DOHH2 (cell line): ENCODE measurements around the gene LRRC27.
"Not testable (repeated sequence)": the region's sequence is repeated elsewhere in the genome, so short reads cannot be mapped to it uniquely, and the experiment has no call there.

Source experiments
- H3F3A ChIP-seq: fragments of 200-600 bp; sonication (generic), shearing (Covaris generic); 2 replicates; pipeline ENCODE4 v1.6.0; 2016; ENCODE audit warnings: antibody characterized with exemption, mild to moderate bottlenecking; ENCODE audit not compliant: control insufficient read depth, insufficient read depth
- H3K27ac ChIP-seq: fragments of 200-600 bp; sonication (generic); 2 replicates; pipeline ENCODE4 v1.5.1; 2014; ENCODE audit warnings: low read depth, mild to moderate bottlenecking, low read length, moderate library complexity
- H3K27me3 ChIP-seq: fragments of 200-600 bp; sonication (generic); 2 replicates; pipeline ENCODE4 v1.6.1; 2014; ENCODE audit warnings: mild to moderate bottlenecking, low read length, mixed read lengths; ENCODE audit not compliant: control insufficient read depth
- H3K36me3 ChIP-seq: fragments of 200-600 bp; sonication (generic); 2 replicates; pipeline ENCODE4 v1.6.1; 2014; ENCODE audit warnings: mild to moderate bottlenecking, low read length, moderate library complexity, mixed read lengths; ENCODE audit not compliant: control insufficient read depth
- H3K4me1 ChIP-seq: fragments of 200-600 bp; sonication (generic); 2 replicates; pipeline ENCODE4 v1.6.1; 2014; ENCODE audit warnings: mild to moderate bottlenecking, low read length, mixed read lengths; ENCODE audit not compliant: control insufficient read depth
- H3K4me2 ChIP-seq: fragments of 200-600 bp; sonication (generic); 2 replicates; pipeline ENCODE4 v1.6.0; 2014; ENCODE audit warnings: mild to moderate bottlenecking, low read length, moderate library complexity
- H3K4me3 ChIP-seq: fragments of 200-600 bp; sonication (generic); 2 replicates; pipeline ENCODE4 v1.5.1; 2014; ENCODE audit warnings: mild to moderate bottlenecking, low read length, mixed read lengths
- H3K79me2 ChIP-seq: fragments of 200-600 bp; sonication (generic); 2 replicates; pipeline ENCODE4 v1.6.1; 2014; ENCODE audit warnings: mild to moderate bottlenecking, low read length, mixed read lengths; ENCODE audit not compliant: control insufficient read depth
- H3K9me2 ChIP-seq: fragments of 200-600 bp; sonication (generic); replicated peaks from 2 replicates; pipeline ENCODE4 v1.6.1; 2014; ENCODE audit warnings: mild to moderate bottlenecking, low read length, mixed read lengths; ENCODE audit not compliant: control insufficient read depth
- H3K9me3 ChIP-seq: fragments of 200-600 bp; sonication (generic); 2 replicates; pipeline ENCODE4 v1.6.1; 2014; ENCODE audit warnings: antibody characterized with exemption, low read length, mixed read lengths; ENCODE audit not compliant: control insufficient read depth, insufficient read depth
- H4K20me1 ChIP-seq: fragments of 200-600 bp; sonication (generic); 2 replicates; pipeline ENCODE4 v1.6.0; 2014; ENCODE audit warnings: low read depth, mild to moderate bottlenecking, antibody characterized with exemption, low read length, moderate library complexity; ENCODE audit not compliant: control insufficient read depth, insufficient read depth
- EZH2phosphoT487 ChIP-seq: fragments of 200-600 bp; sonication (generic); IDR thresholded peaks from 2 replicates; pipeline ENCODE4 v1.6.1; 2017; ENCODE audit warnings: borderline replicate concordance, mild to moderate bottlenecking, antibody characterized with exemption, low read length, moderate library complexity, mixed read lengths
- TF ChIP-seq, protein P1 (sequence below): fragments of 200-600 bp; sonication (generic); IDR thresholded peaks from one replicate; pipeline ENCODE4 v1.5.1; 2014; ENCODE audit warnings: antibody characterized with exemption, mild to moderate bottlenecking, low read depth, low read length; ENCODE audit not compliant: poor library complexity, severe bottlenecking

LRRC27 gene

DNA sequence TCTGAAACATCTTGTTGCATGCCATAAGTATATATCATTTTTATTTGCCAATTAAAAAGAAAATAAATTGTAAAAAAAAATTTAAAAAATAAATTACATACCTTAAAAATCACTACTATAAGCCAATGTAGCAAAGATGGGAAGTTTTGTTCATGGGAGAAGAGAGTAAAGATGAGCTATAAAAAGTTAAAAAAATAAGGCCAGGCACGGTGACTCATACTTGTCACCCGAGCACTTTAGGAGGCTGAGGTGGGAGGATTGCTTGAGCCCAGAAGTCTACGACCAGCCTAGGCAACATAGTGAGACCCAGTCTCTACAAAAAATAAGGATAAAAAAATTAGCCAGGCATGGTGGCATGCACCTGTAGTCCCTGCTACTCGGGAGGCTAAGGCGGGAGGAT is 15.9 kb upstream of the LRRC27 start:
- H3F3A ChIP-seq, result no peaks in the 10 kb centered on the region
- no peaks in the 10 kb centered on the region for H4K20me1 ChIP-seq
- no peaks in the 10 kb centered on the region for H3K9me2 ChIP-seq
- H3K27me3 ChIP-seq, result no peaks in the 10 kb centered on the region
- no peak overlapping the region for H3K27ac ChIP-seq
- H3K79me2 ChIP-seq, result no peaks in the 10 kb centered on the region
- TF ChIP-seq EZH2phosphoT487, result no peak
- TF ChIP-seq, protein P1, sequence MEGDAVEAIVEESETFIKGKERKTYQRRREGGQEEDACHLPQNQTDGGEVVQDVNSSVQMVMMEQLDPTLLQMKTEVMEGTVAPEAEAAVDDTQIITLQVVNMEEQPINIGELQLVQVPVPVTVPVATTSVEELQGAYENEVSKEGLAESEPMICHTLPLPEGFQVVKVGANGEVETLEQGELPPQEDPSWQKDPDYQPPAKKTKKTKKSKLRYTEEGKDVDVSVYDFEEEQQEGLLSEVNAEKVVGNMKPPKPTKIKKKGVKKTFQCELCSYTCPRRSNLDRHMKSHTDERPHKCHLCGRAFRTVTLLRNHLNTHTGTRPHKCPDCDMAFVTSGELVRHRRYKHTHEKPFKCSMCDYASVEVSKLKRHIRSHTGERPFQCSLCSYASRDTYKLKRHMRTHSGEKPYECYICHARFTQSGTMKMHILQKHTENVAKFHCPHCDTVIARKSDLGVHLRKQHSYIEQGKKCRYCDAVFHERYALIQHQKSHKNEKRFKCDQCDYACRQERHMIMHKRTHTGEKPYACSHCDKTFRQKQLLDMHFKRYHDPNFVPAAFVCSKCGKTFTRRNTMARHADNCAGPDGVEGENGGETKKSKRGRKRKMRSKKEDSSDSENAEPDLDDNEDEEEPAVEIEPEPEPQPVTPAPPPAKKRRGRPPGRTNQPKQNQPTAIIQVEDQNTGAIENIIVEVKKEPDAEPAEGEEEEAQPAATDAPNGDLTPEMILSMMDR, result no peak
- no peak overlapping the region for H3K4me2 ChIP-seq
- H3K9me3 ChIP-seq, result no peaks in the 10 kb centered on the region
- H3K4me3 ChIP-seq, result no peak overlapping the region
- H3K36me3 ChIP-seq, result no peaks in the 10 kb centered on the region
- no peaks in the 10 kb centered on the region for H3K4me1 ChIP-seq

- not testable (repeated sequence) for H3K4me3 ChIP-seq, H3K79me2 ChIP-seq, H3K36me3 ChIP-seq, H3F3A ChIP-seq, H3K4me2 ChIP-seq, H3K4me1 ChIP-seq, H3K9me3 ChIP-seq, H3K27ac ChIP-seq, H3K27me3 ChIP-seq, H4K20me1 ChIP-seq, H3K9me2 ChIP-seq
These were observed 14.5 kb upstream of the LRRC27 start for GRCh38 chr10:132317477-132317876.

DNA sequence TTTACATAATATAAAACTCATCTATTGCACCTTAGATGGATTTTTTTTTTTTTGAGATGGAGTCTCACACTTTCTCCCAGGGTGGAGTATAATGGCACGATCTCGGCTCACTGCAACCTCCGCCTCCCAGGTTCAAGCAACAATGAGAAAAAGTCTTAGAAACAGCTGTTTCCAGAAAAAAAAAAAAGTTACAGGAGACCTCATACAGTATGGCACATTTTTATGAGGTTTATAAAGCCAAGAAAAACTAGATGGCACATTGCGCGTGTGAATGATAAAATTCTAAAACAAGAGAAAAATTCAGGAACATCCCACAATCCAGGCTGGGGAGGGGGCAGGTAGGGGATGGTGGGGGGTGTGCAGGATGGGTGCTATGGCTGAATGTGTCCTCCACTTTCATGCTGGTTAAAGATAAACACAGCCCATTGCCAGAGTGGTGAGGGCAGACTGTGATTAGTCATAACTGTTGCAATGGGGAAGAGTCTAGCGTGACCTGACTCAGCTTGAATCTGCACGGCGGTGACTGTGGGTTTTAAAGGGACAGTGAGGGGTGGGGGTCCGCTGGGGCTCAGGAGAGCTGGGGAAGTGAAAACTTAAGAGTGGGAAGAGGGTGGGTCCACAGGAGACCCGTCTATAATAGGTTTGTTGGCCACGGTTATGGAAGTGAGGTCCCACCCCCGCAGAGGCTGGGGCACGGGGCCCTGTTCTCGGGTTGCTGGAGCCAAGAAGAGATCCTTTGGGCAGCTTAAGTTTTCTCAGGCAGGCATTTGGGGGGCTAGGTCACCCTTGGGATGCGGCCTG is 11.9 kb upstream of the LRRC27 start:
- no peak overlapping the region for H3K4me3 ChIP-seq
- no peak overlapping the region for H3K4me2 ChIP-seq
- no peaks in the 10 kb centered on the region for H4K20me1 ChIP-seq
- no peaks in the 10 kb centered on the region for H3K9me3 ChIP-seq
- no peaks in the 10 kb centered on the region for H3F3A ChIP-seq
- H3K36me3 ChIP-seq, result no peaks in the 10 kb centered on the region; the same call in 1 of the 2 replicates
- H3K4me1 ChIP-seq, result no peaks in the 10 kb centered on the region
- no peaks in the 10 kb centered on the region for H3K27me3 ChIP-seq
- H3K79me2 ChIP-seq, result no peaks in the 10 kb centered on the region
- no peaks in the 10 kb centered on the region for H3K9me2 ChIP-seq
- H3K27ac ChIP-seq, result no peak overlapping the region
- TF ChIP-seq EZH2phosphoT487, result no peak
- TF ChIP-seq, protein P1, result no peak

- H3F3A ChIP-seq, result no peaks in the 10 kb centered on the region
- no peaks in the 10 kb centered on the region for H3K27me3 ChIP-seq
- H3K4me1 ChIP-seq, result no peaks in the 10 kb centered on the region
- no peaks in the 10 kb centered on the region for H3K9me3 ChIP-seq
- H3K4me3 ChIP-seq, result no peak overlapping the region
- H3K4me2 ChIP-seq, result no peak overlapping the region
- H4K20me1 ChIP-seq, result no peaks in the 10 kb centered on the region
- H3K9me2 ChIP-seq, result no peaks in the 10 kb centered on the region
- H3K79me2 ChIP-seq, result peaks cover under 1% of the 10 kb centered on the region
- no peak overlapping the region for H3K27ac ChIP-seq
- H3K36me3 ChIP-seq, result peaks cover 1% of the 10 kb centered on the region
- TF ChIP-seq, protein P1, result no peak
- TF ChIP-seq EZH2phosphoT487, result no peak
These were observed 11.1 kb upstream of the LRRC27 start for GRCh38 chr10:132320654-132321469.
